Stimulated activated CD4-positive, alpha-beta T cell treated with anti-CD3 and anti-CD28 coated beads, Interleukin-1b, Interleukin-23, amount 100 ng/mL, for 4 hours (primary cell): ENCODE measurements around the gene NAXD.
"Not testable (repeated sequence)": the region's sequence is repeated elsewhere in the genome, so short reads cannot be mapped to it uniquely, and the experiment has no call there.

Experiments used
- DNase-seq, 2 donors: peaks; one replicate each; pipeline ENCODE4 v3.0.0-alpha.2; 2020; ENCODE audit warnings: low read depth in 2 of 2

NAXD gene

DNA sequence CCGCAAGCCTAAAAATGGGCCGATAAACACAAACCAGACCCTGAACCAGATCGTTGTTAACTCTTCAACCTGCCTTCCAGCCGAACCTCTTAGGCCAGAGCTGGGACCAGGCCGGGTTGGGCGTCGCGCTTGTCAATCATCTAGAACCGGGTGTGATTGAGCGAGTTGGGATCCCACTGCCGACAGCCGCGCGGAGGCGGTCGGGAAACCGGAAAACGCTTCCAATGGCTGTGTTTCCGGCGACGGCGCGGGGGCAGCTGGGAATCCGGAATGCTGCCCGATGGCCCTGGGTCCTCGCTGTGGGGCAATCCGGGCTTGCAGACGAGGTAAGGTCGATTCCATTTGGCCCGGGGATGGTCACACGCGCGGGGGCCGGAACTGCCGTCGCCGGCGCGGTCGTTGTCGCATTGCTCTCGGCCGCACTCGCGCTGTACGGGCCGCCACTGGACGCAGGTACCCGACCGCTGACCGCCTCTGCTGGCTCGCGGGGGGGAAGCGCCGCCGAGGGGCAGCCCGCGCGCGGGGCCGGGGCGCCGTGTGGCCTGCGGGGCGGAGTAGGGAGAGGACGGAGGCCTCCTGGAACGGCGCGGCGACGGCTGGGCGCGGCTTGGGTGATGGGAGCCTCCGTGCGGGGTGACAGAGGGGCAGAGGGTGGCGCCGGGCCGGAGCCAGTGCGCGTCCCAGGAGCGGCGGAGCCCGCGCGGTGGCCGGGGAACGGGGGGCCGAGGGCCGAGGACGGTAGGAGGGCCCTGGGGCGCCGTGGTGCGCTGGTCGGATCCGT lies at the start of gene NAXD:
Gene NAXD (plus strand): TSS at position 224 of the 781 bp plus-strand sequence. CDS start 57 bp downstream, at position 281.
- peak; percentile 48 to 76 for DNase-seq

DNA sequence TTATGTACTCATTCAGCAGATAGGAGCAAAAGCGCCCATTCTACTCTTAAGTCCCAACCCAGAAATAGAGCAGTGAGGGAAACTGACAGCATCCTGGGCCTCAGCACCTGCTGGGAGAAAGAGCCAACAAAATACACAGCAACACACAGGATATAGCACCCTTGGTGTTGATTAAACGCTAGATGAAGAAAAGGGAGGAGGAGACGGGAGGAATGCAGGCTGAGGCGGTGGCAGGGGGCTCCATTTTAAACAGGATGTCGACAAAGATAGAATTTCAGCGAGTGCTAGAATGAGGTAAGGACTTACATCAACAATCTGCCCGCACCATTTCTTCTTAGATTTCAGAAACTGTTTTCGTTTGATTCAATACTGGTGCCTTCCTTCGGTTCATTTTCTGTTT lies 49.2 kb upstream of the NAXD start:
- DNase-seq = no peak

DNA sequence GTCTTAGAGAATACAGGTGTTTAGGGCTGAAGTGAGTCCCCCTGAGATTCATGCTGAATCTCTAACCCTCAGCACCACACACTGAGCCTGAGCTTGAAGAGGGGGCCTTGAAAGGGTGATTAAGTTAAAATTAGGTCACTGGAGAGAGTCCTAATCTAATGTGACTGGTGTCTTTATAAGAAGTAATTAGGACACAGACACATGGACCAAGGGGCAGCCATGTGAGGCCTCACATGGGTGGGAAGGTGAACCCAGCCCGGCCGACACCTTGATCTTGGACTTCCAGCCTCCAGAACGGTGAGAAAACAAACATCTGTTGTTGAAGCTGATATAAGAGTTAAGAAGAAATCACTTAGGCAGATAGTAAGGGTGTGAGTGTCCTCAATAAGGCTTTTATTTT lies 46.7 kb upstream of the NAXD start:
- no peak for DNase-seq

DNA sequence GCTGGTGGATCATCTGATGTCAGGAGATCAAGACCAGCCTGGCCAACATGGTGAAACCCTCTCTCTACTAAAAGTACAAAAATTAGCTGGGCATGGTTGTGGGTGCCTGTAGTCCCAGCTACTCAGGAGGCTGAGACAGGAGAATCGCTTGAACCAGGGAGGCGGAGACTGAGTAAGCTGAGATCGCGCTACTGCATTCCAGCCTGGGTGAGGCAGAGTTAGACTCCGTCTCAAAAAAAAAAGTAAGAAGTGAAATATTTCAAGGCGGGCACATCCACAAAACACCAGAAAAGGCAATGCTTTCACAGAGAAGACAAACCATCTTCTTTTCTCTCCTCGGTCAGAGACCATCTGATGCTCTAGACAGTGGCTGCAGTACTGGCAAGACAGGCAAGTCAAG lies 45.4 kb upstream of the NAXD start:
- not testable (repeated sequence) for DNase-seq

DNA sequence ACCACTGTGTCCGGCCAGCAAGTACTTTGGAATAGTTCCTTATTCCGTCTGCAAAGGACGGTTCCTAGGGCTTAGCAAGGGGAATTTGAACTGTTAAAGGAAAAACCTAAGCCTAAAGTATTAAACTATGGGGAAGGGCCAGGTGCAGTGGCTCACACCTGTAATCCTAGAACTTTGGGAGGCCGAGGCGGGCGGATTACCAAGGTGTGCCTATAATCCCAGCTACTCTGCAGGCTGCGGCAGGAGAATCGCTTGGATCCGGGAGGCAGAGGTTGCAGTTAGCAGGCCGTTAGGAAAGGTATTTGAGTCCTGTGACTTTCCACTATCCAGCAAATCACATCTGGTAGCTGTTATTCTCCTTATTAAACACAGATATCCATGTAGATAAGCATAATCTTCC lies 44.5 kb upstream of the NAXD start:
- no peak for DNase-seq

DNA sequence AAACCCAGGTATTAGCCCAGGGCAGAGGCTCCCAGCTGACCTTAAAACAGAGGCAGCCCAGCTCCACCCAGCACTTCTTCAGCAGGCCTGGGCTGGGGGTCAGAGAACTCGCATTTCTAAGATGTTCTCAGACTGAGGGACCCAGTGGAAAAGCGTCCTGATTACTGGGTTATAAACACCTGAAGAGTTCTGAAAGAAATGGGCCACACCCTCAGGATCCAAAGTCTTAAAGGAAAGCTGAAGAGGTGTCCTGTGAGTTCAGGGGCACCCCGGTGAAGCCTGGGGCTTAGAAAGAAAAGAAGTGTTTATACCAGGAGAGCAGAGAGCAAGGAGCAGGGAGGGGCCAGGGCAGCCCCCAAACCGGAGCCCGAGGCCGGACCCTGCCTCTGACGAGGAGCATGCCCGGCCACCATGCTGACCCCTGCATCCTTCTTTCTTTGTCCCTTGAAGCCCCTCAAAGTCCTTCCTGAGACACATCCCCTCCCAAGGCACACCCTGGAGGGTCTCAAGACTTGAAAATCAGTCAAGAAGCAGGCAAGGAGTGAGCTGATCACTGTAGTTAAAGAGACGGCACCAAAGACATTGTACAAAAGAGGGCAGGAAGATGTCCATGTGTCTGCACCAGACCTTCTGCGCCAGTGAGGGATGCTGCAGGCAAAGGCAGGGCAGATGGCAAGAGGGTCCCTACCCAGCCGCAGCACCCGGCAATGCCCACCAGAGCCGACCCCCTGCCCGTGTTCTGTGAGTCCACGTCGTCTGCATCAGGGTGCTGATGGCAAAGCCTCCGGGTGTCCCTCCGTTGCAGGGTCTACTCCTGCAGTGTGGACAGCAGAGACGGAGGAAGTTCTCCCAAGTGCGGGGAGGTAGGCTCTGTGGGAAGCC lies 43.2 kb upstream of the NAXD start:
- DNase-seq = no peak

DNA sequence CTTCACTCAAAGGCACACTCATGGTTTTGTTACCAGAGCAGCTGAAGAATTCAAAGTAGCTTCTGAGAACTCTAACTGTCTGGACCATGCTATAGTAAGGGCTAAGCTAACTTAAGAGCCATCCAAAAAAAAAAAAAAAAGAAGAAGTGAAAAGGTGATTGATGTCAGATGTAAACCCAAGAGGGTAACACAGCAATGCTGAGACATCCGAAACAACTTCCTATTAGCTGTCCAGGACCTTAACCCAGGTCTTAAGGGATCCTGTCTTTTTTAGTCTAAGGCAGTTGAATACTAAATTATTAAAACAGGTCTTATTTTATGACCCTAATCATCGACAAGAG lies 42.6 kb upstream of the NAXD start:
- no peak for DNase-seq

DNA sequence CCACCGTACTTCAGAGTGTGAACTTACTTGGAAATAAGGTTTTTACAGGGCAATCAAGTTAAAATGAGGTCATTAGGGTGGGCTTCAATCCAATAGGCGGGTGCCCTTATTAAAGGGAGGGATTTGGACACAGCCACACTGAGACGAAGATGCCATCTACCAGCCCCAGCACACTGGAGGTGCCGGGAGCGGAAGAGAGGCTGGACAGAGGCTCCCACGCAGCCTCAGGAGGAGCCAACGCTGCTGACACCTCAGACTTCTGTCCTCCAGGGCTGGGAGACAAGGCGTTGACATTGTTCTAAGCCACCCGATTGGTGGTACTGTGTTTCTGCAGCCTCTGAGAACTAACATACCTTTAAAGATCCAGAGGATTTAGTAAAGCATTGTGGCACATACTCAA lies 41.2 kb upstream of the NAXD start:
- no peak for DNase-seq

DNA sequence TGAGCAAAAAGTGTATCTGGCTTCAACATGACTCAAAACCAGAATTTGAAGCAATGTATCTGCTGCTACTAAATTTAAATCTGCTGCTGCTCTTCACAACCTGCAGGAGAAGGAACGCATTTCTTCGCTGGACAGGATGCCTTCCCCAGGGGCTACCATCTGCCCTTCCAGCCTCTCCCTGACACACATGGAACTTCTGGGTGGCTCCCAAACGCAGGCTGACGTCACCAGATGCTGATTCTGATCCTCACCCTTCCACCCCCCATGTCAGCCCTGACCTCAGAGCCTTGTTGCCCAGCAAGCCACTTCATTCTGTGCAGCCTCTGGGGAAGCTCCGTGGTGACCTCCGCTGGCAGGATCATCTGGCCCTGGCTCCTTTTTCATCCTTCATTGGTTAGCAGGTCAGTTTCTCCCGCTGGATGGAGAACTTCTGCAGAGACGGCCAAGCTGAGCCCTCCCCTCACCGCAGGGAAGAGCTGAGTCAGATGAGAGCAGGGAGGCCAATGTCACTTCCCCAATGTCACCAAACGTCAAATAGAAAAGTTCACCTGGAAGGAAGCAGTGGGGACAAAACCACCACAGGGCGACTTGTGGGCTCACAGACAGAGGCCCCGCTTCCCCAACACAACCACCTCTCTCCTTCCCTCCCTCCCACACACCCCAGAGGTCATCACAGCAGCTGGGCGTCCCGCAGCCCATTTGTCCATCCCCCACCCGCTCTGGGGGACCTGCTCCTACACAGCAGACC lies 39.8 kb upstream of the NAXD start:
- DNase-seq = no peak

DNA sequence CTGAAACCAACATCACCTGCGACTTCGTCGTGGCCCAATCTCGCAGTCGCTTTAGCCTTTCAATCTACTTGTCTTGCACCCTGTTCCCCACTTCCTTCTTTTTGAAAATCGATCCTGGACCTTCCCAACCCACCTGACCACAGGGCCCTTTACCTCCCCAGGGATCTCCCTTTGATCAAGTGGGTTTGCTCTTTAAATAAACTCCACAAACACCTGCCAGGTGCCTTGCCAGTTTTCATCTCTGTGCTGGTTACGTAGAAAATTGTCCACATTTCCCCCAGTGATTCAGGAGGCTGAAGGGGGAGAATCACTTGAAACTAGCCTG lies 39.3 kb upstream of the NAXD start:
- DNase-seq = no peak

DNA sequence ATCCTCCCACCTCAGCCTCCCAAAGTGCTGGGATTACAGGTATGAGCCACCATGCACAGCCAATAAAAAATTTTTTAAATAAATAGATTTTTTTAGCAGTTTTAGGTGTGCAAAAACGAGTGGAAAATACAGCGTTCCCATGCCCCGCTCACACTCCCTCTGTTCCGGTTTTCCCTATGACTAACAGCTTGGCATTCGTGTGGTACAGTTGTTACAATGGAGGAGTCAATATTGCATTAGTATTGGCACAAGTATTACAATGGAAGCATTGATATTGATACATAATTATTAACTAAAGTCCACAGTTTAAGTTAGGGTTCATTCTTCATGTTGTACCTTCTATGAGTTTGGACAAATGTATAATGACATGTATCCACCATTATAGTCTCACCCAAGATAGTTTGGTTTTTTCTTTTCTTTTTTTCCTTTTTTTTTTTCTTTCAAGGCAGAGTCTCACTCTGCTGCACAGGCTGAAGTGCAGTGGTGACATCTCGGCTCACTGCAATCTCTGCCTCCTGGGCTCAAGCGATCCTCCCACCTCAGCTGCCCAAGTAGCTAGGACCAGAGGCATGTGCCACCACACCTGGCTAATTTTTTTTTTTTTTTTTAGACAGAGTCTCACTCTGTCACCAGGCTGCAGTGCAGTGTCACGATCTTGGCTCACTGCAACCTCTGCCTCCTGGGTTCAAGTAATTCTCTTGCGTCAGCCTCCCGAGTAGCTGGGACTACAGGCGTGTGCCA lies 38.4 kb upstream of the NAXD start:
- DNase-seq = no peak

DNA sequence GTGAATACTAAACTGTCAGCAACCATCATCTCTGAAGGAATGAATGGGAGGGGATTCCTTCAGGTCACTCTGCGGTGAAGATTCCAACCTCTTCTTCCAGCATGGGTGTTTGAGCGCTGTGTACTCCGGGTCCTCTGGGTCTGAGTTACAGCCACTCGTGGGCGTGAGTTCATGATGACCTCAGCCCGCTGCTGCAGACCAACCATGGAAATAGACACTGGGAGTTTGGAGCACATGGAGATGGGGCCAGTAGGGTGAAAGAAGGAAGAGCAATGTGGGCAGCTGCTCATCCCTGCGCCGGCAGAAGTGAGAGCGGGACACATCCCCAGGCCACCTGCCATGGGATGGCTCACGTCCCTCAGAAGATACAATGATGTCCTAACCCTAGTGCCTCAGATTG lies 37.0 kb upstream of the NAXD start:
- no peak for DNase-seq

DNA sequence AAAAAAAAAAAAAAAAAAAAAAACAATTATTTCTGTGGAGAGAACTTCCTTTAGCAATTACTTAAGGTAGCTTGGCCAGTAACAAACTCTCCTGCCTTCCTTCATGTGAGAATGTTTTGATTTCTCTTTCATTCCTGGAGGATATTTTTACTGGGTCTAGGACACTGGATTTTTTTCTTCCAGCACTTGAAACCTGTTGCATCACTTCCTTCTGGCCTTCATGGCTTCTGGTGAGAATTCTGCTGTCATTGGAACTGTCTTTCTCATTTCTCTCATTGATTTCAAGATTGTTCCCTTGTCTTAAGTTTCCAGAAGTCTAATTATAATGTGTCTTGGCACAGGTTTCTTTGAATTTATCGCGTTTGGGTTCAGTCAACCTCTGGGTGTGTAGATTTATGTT lies 34.5 kb upstream of the NAXD start:
- no peak for DNase-seq

DNA sequence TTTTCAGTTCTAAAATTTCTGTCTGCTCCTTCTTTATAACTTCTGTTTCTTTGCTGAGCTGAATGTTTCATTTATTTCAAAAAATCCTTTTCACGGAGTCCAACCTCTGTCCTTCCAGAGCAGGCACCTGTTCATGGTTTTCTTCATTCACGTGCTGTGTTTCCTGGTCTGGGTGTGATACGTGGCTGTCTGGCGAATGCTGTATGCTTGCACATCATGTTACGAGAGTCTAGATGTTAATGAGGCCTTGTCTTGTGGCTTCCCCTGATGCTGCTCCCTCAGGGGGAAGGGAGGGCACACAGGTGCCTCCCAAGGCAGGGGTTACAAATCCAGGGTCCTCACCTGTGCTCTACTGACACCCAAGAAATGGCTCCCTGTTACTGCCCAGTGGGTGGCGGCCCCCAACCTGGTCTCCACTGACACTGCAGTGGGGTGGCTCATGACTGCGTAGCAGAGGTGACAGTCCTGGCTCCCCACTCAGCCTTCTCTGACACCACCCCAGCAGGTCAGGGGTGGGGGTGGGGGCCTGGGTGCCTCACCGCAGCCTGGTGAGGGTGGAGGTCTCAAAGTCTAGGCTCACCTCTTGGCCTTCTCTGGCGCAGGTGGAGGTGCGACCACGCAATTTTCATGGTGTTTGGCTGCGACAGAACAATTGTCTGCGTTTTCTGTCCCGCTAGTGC lies 33.7 kb upstream of the NAXD start:
- no peak for DNase-seq

DNA sequence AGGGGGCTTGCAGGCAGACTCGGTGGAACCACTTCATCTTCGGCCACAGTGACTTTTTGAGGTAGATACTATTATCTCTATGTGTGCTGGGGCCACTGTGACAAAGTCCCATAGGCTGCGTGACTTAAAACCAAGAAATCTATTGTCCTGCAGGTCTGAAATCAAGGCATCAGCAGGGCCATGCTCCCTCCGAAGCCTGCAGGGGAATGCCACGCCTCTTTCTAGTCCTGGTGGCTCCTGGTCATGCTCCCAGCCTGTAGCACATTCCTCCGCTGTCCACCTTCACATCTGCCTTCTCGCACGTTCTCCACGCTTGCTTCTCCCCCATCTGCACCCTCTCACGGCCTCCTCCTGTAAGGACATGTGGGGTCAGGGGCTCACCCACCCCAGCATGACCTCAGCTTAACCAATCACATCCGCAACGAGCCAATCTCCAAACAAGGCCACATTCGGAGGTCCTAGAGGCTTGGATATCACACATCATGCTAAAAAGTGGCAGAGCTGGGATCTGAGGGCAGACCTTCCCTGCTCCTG lies 32.9 kb upstream of the NAXD start:
- DNase-seq = no peak

DNA sequence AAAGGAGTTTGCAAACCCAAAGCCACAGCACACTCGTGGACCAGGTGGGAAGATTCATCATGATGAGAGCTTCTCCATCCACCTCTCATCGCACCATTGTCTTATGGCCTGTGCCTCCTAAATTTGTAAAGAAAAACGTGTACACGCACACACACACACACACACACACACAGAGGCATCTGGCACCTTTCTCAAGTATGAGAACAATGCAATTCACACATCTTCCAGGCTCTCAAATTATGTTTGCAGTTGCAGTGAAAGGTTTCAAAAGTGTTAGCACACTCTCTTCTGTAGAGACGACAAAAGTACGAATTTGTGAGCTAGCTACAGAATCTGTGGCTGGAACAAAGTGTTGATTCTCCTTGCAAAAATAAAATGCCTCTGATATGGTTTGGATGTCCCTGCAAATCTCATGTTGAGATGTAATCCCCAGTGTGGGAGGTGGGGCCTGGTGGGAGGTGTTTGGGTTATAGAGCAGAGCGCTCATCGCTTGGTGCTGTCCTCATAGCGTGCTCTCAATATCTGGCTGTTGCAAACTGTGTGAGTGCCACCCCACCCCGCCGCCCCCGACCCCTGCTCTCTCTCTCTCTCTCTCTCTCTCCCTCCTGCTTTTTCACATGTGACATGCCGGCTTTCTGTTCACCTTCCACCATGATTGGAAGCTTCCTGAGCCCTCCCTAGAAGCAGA lies 32.0 kb upstream of the NAXD start:
- DNase-seq = no peak

DNA sequence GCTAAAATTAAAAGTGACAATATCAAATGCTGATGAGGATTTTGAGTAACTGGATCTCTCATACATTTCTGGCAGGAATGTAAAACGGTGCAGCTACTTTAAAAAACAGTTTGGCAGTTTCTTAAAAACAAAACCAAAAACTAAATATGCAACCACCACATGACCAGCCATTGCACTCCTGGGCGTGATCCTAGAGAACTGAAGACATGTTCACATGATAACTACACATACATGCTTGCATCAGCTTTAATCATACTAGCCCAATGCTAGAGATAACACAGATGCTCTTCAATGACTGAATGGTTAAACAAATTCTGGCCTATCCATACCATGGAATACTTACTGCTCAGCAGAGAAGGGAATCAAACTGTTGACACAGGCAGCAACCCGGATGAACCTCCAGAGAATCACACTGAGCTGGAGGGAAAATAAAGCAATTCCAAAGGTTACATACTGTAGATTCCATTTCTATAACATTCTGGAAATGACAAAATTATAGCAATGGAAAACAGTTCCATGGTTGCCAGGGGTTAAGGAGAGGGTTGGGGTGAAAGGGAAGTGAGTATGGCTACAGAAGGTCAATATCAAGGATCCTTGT lies 25.5 kb upstream of the NAXD start:
- DNase-seq = no peak

DNA sequence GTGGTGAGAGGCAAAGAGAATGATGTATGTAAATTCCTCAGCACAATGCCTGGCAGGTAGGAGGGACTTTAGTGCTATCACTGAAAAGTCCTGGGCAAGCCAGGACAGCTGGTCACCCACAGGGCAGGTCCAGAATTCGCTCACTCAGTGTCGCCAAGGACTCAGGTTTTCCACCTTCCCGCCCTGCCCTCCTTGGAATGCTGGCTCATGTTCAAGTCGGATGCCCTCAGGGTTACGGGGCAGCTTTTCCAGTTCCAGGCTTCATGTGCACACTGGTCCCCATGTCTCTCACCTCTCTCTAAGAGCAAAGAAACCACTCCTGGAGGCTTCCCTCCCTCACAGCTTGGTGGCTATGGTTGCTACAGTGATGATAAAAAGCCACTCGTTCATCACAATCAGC lies 24.8 kb upstream of the NAXD start:
- DNase-seq = no peak

DNA sequence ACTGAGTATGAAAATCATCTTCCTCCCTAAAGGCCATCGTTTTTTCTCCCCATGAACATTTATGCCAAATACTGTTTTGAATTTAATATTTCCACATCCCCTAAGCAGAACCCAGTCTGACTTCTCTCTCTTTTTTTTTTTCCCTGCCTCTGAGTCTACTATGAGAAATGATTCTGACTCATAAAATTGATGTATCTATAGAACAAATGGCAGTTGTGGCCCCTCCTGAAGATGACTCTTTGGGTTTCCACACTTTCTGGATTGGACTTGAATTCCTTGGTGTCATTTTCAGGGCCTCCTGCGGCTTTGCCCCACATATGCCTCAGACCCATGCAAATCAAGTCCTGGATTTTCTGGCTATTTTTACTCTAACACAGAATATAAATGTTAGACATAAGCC lies 22.7 kb upstream of the NAXD start:
- DNase-seq = no peak
